ENCODE measurements around the gene ANO3. TPM values are rescaled to one million over a fixed set of nuclear protein-coding genes. Genes with fewer than 3 reads are reported as not detected.

Gene ANO3
- total RNA-seq, 2 experiments from 2014 or later, result not detected

DNA sequence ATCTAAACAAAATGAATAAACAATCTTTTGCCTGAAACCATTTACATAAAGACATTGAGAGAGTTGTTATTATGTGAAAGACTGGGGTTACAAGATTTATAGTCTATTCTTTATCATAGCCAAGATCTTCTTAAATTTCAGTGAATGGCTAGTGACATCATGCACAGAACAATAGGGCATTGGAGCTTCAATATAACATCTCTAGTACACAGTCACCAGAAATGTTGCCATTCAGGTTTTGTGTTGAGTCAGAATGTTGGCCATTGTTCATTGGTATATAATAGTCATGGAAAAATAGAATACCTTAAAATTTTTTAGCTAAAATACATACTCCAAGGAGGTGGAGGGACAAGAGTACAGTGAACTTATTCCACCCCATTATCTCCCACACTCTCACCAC, 345.6 kb downstream of the ANO3 start:
- no peaks in the 10 kb centered on the region for H3K36me3 ChIP-seq (ENCODE audit: insufficient read depth, low read length)
- H3K9me3 ChIP-seq (ENCODE audit: control insufficient read depth in 1 of 2, insufficient read depth in 1 of 2, low read length in 2 of 2), result no peaks in the 10 kb centered on the region
- H3K27ac Mint-ChIP-seq, result no peak overlapping the region
- intact Hi-C loops (cut with DNase I, micrococcal nuclease), result no loop called here
- no peaks in the 10 kb centered on the region for H3K27me3 Mint-ChIP-seq
- no peaks in the 10 kb centered on the region for H3K9me3 Mint-ChIP-seq
- no peaks in the 10 kb centered on the region for H3K36me3 Mint-ChIP-seq (ENCODE audit: low read depth)
- ChIA-PET POLR2A (no interaction called here), CTCF (no interaction called here)
- DNase-seq, result no peak
- ATAC-seq (ENCODE audit: poor library complexity), result no peak
- no peaks in the 10 kb centered on the region for H3K4me1 ChIP-seq (ENCODE audit: insufficient read depth, low read length)
- no peak overlapping the region for H3K4me3 Mint-ChIP-seq
- no peaks in the 10 kb centered on the region for H3K4me1 Mint-ChIP-seq (ENCODE audit: low read depth)
- no peaks in the 10 kb centered on the region for H3K27me3 ChIP-seq (ENCODE audit: control insufficient read depth in 1 of 2, insufficient read depth in 2 of 2, low read length in 2 of 2)
- TF ChIP-seq, protein P1, sequence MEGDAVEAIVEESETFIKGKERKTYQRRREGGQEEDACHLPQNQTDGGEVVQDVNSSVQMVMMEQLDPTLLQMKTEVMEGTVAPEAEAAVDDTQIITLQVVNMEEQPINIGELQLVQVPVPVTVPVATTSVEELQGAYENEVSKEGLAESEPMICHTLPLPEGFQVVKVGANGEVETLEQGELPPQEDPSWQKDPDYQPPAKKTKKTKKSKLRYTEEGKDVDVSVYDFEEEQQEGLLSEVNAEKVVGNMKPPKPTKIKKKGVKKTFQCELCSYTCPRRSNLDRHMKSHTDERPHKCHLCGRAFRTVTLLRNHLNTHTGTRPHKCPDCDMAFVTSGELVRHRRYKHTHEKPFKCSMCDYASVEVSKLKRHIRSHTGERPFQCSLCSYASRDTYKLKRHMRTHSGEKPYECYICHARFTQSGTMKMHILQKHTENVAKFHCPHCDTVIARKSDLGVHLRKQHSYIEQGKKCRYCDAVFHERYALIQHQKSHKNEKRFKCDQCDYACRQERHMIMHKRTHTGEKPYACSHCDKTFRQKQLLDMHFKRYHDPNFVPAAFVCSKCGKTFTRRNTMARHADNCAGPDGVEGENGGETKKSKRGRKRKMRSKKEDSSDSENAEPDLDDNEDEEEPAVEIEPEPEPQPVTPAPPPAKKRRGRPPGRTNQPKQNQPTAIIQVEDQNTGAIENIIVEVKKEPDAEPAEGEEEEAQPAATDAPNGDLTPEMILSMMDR (IDR thresholded peaks at IDR 0.05), result no peak
- no peak overlapping the region for H3K4me3 ChIP-seq (ENCODE audit: low read length)
- no peak overlapping the region for H3K27ac ChIP-seq (ENCODE audit: low read depth in 1 of 2, low read length in 2 of 2)

DNA sequence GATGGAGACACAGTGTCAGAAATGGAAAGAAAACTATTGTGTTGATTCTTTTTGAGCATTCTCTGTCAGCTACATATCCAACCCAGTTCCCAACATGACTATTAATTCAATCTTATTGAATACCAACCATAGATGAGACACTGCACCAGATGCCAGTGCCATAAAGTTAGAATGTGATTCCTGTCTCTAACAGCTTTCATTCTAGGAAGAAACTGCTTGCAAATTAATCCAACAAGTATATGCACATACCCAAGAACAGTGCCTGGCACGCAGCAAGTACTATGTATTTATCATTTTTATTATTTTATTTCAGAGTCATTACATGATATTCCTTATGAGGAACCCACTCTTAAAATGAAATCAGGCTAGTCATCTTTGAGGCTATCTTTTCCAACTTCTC, 355.4 kb downstream of the ANO3 start:
- H3K27me3 ChIP-seq (ENCODE audit: control insufficient read depth in 1 of 2, insufficient read depth in 2 of 2, low read length in 2 of 2), result no peaks in the 10 kb centered on the region
- H3K9me3 ChIP-seq (ENCODE audit: control insufficient read depth in 1 of 2, insufficient read depth in 1 of 2, low read length in 2 of 2), result peaks cover 3 to 8% of the 10 kb centered on the region in 2 experiments
- ATAC-seq (ENCODE audit: poor library complexity) (no peak), DNase-seq (no peak)
- H3K27ac Mint-ChIP-seq, result no peak overlapping the region
- no peak overlapping the region for H3K27ac ChIP-seq (ENCODE audit: low read depth in 1 of 2, low read length in 2 of 2)
- no peaks in the 10 kb centered on the region for H3K4me1 ChIP-seq (ENCODE audit: insufficient read depth, low read length)
- H3K9me3 Mint-ChIP-seq, result no peaks in the 10 kb centered on the region
- no peaks in the 10 kb centered on the region for H3K36me3 ChIP-seq (ENCODE audit: insufficient read depth, low read length)
- CTCF ChIA-PET, result no interaction called here
- H3K27me3 Mint-ChIP-seq, result no peaks in the 10 kb centered on the region
- intact Hi-C loops (cut with DNase I, micrococcal nuclease), result no loop called here
- H3K4me3 ChIP-seq (ENCODE audit: low read length), result no peak overlapping the region
- H3K4me1 Mint-ChIP-seq (ENCODE audit: low read depth), result no peaks in the 10 kb centered on the region
- H3K4me3 Mint-ChIP-seq, result no peak overlapping the region
- POLR2A ChIA-PET, result no interaction called here
- TF ChIP-seq, protein P1 (IDR thresholded peaks at IDR 0.05), result no peak
- no peaks in the 10 kb centered on the region for H3K36me3 Mint-ChIP-seq (ENCODE audit: low read depth)

DNA sequence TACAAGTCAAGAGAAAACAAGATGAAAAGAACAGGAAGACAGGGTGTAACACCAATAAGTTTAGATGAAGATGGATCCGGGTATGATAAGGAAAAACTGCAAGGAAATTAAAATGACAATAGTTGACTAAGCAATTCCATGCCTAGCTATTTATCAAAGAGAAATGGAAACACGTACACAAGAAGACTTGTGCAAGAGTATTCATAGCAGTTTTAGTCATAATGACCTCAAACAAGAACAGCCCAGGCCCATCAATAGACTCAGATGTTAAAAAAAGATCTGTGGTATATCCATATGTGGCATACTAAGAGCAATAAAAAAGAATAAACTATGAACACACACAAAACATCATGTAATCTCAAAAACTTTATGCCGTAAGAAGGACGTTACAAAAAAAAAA, 356.8 kb downstream of the ANO3 start:
- Histone ChIP-seq H3K4me3 (ENCODE audit: low read length) (no peak overlapping the region), H3K36me3 (ENCODE audit: insufficient read depth, low read length) (no peaks in the 10 kb centered on the region), H3K27ac (ENCODE audit: low read depth in 1 of 2, low read length in 2 of 2) (no peak overlapping the region), H3K4me1 (ENCODE audit: insufficient read depth, low read length) (no peaks in the 10 kb centered on the region), H3K27me3 (ENCODE audit: control insufficient read depth in 1 of 2, insufficient read depth in 2 of 2, low read length in 2 of 2) (no peaks in the 10 kb centered on the region), H3K9me3 (ENCODE audit: control insufficient read depth in 1 of 2, insufficient read depth in 1 of 2, low read length in 2 of 2) (peaks cover 3 to 8% of the 10 kb centered on the region in 2 experiments)
- intact Hi-C loops (cut with DNase I, micrococcal nuclease), result no loop called here
- Mint-ChIP-seq H3K36me3 (ENCODE audit: low read depth) (no peaks in the 10 kb centered on the region), H3K27me3 (no peaks in the 10 kb centered on the region), H3K4me1 (ENCODE audit: low read depth) (no peaks in the 10 kb centered on the region), H3K27ac (no peak overlapping the region), H3K9me3 (no peaks in the 10 kb centered on the region), H3K4me3 (no peak overlapping the region)
- ATAC-seq (ENCODE audit: poor library complexity) (no peak), DNase-seq (no peak)
- ChIA-PET POLR2A (no interaction called here), CTCF (no interaction called here)
- TF ChIP-seq, protein P1 (IDR thresholded peaks at IDR 0.05), result no peak
